GM18498 (cell line): Measurements from ENCODE around the gene RETN.
"Not testable (repeated sequence)": the region's sequence is repeated elsewhere in the genome, so short reads cannot be mapped to it uniquely, and the experiment has no call there.

ENCODE experiments used
- ATAC-seq: cut with Tn5 transposase; IDR thresholded peaks from one replicate; pipeline ENCODE4 v1.9.1; 2021; ENCODE audit warnings: mild to moderate bottlenecking, moderate library complexity; ENCODE audit not compliant: unreplicated experiment

Gene RETN

DNA sequence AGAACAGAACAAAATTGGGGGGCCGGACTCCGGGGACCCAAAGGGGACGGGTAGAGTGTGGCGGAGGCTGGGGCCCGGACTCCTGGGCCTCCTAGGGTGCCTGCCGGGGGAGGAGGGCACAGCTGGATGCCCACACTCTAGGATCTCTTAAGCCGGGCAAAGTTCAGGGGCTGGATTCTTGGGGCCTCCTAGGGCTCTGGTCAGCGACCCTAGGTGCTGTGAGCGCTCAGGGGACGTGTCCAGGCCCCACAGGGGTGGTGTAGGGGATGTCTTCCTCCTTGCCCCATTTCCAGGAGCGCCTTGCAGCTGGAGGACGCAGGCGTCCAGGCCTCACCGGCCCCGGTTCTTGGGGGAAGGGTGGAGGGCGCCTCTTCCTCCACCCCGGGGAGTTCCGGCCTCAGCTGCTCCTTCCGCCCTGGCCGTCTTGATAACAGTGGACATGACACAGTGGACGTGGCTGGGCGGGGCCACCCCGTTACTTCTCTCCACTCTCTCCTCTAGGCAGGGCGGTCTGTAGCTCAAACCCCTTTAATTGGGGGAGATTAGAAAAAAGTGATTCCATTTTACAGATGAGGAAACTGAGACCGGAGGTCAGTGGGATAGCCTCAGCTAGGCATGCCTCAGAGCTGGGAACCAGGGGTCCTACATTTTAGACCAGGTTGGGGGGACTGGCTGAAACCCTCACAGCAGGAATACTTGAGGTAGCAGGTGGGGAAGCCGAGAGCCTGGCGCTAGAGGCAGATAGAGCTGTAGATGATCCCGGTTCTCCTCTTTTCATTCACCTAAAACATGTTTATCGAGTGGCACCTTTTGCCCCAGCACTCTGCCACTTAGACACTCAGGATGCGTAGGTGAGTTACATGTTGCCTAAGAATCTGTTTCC, 31.2 kb upstream of the RETN start:
- ATAC-seq, result peak; percentile 16

DNA sequence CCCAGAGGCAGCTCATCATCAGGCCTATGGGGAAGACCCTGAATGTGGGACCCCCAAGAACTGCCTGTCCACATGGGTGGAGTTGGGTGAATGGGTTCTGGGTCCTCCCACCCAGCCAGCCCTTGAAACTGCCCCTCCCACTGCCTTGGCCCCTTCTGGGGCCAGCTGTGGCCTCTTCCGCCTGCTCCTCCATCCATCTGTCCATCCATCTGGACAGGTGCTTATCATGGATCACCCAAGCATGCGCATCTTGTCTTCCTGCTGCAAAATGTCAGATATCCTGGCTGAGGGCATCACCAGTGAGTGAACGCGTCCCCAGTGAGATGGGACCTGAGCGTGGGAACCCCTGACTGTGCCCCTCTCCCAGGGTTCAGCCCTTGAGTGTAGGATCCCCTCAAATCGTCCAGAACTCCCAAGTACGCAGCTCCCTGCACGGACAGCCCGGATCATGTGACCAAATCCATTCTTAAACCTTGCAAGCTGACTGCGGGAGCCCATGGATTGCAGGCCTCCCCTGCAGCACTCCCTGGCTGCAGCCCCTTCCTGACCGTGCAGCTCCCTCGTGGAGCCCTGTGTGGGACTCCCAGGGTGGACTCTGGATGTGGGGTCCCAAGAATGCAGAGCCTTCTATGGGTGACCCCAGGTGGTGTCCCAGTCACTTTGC, 29.9 kb upstream of the RETN start:
- ATAC-seq, result no peak

DNA sequence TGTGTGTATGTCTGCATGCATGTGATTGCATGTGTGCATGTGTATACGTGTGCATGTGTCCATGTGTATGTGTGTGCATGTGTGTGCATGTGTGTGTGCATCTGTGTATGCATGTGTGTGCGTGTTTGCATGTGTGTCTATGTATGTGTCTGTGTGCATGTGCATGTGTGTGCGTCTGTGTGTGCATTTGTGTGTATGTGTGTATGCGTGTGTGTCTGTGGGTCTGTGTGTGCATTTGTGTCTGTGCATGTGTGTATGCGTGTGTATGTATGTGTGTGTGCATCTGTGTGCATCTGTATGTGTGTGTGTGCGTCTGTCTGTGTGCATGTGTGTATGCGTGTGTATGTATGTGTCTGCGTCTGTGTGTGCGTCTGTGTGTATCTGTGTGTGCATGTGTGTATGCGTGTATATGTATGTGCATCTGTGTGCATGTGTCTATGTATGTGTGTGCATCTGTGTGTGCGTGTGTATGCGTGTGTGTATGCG, 28.9 kb upstream of the RETN start:
- ATAC-seq, result no peak

DNA sequence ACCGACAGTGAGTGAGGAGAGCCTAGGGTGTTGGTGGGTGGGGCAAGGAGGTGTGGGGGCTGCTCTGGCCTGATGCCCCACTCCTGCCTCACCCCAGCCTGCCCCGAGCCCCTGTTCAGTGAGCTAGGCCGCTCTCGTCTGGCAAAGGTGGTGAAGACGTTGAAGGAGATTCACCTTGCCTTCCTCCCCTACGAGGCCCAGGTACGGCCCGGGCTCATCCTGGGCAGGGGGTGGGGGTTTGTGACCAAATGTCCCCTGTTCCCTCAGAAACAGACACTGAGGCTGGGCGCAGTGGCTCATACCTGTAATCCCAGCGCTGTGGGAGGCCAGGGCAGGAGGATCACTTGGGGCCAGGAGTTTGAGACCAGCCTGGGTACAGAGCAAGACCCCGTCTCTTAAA, 28.0 kb upstream of the RETN start:
- ATAC-seq, result no peak

DNA sequence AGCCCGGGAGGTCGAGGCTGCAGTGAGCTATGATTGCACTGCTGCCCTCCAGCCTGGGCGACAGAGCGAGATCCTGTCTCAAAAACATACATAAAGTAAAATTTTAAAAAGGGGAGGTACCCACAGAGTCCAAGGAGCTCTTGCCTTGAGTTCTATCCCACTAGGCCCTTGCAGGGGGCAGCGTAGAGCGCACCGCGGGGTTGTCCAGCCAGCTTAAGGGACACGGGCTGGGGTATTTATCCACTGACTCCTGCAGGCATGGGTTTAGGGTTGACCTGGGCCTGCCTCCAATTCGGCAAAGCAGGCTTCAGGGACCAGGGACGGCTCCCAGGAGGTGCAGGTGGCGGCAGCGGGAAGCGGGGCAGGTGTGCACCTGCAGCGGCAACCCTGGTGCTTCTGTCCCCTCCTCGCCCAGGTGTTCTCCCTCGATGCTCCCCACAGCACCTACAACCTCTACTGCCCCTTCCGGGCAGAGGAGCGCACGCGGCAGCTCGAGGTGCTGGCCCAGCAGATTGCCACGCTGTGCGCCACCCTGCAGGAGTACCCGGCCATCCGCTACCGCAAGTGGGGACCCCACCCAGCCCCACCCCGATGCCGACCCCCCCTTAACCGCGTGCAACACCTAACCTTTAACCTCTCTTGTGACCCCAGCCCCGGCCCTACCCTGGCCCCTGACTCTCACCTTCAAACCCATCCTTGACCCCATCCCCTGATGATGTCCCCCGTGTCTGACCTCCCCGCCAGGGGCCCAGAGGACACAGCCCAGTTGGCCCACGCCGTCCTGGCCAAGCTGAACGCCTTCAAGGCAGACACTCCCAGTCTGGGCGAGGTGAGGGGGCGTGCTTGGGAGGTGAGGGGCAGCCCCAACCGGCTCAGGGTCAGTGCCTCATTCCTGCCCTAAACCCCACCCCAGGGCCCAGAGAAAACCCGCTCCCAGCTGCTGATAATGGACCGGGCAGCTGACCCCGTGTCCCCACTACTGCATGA, 27.3 kb upstream of the RETN start:
- ATAC-seq, result no peak

DNA sequence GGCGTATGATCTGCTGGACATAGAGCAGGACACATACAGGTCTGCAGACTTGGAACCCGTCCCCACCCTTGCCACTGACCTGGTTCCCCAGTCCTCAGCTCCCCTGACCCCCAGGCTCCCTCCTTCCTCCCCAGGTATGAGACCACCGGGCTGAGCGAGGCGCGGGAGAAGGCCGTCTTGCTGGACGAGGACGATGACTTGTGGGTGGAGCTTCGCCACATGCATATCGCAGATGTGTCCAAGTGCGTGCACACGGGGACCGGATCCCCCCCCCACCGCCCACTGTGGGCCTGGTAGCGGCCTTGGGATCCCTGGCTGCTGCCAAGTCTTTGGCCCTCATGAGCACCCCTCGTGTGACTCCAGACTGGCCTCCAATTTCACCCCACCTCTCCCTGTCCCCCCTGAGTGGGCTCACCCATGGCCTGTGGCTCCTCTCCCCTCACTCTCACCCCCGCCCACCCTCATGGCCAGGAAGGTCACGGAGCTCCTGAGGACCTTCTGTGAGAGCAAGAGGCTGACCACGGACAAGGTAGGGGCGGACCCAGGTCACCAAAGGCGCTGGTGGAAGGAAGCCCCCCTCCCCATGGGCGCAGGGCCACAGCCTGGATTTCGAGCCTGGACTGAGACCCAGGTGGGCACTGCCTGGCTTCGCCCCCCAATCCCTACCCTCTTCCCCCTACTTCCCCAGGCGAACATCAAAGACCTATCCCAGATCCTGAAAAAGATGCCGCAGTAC, 26.4 kb upstream of the RETN start:
- ATAC-seq, result no peak

DNA sequence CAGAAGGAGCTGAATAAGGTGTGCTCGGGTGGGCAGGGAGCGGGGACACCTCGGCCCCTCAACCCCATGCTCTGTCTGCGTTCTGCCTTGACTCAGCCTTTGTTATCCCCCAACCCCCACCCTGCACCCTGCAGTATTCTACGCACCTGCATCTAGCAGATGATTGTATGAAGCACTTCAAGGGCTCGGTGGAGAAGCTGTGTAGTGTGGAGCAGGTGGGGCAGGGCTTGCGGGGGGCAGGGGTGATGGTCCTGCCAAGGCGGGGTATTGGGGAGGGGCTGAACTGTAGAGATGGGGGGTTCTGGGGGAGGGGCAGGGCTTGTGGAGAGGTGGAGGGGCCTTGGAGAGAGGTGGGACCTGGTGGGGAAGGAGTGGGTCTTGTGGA, 25.8 kb upstream of the RETN start:
- ATAC-seq, result no peak

DNA sequence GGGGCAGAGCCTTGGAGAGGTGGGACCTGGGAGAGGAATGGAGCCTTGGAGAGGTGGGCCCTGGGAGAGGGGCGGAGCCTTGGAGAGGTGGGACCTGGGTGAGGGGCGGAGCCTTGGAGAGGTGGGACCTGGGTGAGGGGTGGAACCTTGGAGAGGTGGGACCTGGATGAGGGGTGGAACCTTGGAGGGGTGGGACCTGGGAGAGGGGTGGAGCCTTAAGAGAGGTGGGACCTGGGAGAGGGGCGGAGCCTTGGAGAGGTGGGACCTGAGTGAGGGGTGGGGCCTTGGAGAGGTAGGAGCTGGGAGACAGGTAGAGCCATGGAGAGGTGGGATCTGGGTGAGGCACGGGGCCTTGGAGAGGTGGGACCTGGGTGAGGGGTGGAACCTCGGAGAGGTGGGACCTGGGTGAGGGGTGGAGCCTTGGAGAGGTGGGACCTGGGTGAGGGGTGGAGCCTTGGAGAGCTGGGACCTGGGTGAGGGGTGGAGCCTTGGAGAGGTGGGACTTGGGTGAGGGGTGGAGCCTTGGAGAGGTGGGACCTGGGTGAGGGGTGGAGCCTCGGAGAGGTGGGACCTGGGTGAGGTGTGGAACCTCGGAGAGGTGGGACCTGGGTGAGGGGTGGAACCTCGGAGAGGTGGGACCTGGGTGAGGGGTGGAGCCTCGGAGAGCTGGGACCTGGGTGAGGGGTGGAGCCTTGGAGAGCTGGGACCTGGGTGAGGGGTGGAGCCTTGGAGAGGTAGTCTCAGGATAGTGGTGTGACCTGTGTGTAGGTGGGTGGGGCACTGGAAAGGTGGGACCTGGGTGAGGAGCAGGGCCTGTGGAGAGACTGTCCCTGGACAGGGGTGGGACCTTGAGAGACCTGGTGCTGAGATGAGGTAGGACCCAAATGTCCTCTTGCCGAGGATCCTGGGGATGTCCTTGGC, 25.0 kb upstream of the RETN start:
- ATAC-seq, result not testable (repeated sequence)

DNA sequence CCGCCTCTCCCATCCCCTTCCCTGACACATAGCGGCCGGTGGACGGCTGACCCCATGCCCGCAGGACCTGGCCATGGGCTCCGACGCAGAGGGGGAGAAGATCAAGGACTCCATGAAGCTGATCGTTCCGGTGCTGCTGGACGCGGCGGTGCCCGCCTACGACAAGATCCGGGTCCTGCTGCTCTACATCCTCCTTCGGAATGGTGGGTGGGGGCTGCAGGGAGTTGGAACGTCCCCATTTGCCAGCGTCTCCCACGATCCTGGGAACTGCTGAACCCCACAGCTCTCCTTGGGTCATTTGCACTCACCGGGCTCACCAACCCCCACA, 24.3 kb upstream of the RETN start:
- no peak for ATAC-seq

DNA sequence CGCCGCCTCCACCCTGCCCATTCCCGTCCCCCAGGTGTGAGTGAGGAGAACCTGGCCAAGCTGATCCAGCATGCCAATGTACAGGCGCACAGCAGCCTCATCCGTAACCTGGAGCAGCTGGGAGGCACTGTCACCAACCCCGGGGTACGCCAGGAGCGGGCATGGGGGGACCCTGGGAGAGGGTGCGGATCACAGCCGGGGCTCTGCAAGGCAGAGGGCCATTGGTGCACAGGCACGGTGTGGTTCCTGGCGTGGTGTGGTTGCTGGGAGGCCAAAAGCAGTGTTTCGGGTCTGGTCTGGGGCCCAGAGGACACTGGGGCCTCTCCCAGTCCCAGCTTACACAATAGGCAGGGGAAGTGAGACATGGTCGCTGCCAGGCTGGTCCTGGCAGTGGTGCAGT, 23.7 kb upstream of the RETN start:
- ATAC-seq, result no peak

DNA sequence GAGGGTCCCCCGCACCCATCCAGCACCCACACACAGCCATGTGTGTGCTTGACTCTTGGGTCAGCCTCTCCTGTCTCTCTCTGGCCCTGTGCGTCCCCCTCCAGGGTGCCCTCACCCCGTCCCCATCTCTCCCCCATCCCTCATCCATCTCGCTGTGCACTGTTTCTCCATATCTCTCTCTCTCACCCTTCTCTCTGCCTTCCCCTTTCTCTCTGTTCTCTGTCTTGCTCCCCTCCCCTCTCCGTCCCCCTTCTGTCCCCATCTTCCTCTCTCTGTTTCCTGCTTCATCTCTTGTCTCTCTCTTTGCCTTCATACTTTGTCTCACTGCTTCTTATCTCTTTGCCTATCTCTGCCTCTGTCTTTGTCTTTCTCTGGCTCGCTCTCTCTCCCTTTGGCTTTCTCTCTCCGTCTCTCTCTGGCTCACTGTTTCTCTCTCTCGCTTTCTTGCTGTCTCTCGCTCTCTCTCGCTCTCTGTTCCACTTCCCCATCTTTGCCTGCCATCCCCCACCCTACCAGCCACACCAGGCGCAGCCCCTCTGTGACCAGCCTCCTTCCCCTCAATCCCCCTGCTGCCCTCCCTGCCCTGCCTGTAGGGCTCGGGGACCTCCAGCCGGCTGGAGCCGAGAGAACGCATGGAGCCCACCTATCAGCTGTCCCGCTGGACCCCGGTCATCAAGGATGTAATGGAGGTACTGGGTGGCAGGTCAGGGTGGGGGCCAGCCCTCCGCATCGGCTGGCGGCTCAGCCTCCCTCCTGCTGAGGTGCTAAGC, 23.0 kb upstream of the RETN start:
- no peak for ATAC-seq

DNA sequence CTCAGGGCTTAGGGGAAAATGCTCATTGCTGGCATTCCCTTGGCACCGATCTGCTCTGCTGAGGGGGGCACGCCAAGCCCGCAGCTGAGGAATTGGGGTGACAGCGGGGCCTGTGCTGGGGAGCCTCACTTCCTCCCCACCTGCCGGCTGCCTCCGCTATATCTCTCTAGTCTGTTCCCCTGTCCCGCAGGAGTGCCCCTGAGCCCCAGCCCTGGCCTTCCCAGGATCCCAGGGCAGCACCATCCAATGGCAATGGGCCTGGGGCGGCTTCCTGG, 22.5 kb upstream of the RETN start:
- no peak for ATAC-seq

DNA sequence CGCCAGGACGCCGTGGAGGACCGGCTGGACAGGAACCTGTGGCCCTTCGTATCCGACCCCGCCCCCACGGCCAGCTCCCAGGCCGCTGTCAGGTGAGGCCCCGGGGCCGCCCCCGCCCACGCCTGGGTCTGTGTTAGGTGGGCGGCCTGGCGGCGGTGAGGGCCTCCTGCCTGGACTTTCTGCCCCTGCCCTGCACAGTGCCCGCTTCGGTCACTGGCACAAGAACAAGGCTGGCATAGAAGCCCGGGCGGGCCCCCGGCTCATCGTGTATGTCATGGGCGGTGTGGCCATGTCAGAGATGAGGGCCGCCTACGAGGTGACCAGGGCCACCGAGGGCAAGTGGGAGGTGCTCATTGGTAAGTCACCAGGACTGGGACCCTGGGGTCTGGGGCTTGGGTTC, 21.7 kb upstream of the RETN start:
- ATAC-seq, result no peak

DNA sequence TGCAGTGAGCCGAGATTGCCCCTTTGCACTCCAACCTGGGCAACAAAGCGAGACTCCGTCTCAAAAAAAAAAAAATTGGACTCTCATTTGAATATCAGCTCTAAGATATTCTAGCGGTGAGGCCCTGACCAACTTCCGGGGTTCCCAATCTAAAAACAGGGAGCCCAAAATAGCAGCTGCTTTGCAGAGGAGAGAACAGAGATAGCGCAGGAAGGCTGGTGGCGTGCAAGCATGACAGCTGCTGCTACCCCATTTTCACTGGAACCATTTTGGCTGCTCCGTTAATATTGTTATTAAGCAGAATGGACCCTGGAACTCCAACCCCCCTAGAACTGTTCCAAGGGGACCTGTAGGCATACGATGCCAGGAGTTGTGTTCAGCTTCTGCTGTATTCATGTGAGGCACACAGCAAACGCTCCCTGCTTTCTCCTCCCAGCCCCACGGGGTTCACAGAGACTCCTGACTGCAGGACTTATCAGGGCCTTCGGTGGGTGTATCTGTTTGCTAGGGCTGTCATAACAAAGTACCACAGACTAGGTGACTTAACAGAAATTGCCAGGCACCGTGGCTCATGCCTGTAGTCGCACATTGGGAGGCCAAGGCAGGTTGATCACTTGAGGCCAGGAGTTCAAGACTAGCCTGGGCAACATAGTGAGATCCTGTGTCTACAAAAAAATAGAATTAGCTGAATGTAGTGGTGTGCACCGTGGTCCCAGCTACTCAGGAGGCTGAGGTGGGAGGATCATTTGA, 20.4 kb upstream of the RETN start:
- no peak for ATAC-seq

DNA sequence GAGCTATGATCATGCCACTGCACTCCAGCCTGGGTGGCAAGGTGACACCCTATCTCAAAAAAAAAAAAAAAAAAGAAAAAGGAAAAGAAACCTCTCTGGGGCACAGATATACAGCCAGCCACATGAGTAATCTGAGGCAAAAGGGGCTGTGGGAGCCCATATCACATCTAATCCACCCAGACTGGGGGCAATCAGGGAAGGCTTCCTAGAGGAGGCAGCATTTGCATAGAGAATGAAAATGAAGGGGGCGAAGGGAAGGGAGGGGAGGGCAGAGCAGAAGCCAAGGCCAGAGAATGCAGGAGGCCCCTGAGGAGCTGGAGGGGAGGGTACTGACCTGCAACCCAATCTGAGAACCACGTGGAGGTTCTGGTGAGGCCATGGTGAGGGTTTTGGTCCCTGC, 18.7 kb upstream of the RETN start:
- ATAC-seq, result no peak

DNA sequence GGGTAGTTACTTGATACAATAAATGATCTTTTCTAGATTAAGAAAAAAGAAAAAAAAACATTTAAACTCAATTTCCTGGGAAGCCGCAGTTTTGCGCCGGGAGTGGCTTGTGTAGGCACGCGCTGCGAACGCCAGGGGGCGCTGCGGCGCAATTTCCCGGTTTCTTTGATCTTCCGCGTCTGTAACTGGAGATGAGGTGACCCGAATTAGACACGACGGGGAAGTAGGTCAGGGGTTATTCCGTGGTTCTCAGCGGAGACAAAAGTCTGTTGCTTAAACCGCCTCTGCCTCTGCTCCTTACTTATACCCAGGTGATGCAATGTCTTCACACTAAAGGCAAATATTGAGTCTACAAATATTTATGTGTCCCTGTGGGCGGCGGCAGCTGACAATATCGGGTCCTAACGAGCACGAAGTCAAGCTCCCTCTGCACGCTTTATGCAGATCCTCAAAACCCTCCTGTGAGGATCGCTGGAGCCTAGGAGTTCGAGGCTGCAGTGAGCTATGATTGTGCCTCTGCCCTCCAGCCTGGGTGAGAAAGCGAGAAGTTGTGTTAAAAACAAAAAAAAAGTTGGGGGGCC, 16.7 kb upstream of the RETN start:
- peak; percentile 48 for ATAC-seq

DNA sequence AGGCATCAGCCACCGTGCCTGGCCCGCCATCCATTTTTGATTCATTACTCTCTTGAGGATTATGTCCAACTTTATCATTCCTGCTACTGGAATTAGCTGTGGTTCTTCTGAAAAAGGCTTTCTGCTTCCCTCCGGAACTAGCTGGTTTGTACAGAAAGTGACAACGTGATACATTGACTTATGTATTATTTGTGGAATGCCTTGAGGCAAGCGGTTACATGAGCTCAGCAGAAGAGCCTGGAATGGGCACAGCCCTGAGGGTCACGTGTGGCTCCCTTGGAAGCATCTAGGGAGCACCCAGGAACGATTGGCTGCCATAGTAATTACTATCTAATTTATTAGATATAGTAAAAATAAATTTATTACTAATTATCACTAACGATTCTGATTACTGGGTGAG, 14.4 kb upstream of the RETN start:
- no peak for ATAC-seq

DNA sequence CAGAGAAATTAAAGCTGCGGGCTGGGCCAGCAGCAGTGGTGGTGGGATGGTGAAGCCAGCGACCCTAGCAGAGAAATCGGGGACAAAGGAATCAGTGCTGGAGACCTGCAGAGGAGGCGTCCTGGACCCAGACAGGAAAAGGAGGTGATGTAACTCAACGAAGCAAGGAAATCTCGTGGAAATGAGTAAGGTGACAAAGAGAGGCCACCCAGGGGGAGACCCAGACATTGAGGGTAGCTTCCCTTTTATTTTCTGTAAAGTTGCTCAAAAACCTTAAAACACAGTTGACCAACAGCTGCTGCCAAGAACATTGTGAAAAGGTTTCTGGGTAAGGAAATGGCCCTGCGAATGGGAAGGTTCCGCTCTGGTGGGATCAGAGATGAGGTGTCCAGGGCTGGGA, 13.3 kb upstream of the RETN start:
- ATAC-seq, result no peak
